Measurements from ENCODE around the gene RNASE3. TPM values are rescaled to one million over a fixed set of nuclear protein-coding genes. Genes with fewer than 3 reads are reported as not detected.

Gene RNASE3
- total RNA-seq, 1 experiment from 2014 or later, result not detected

- CTCF ChIA-PET, result interaction anchor here (2.1 kb wide), 1 partner anchor 36 kb away, joined by 6 read pairs; no protein-coding TSS in a partner anchor
These were observed 44.3 kb downstream of the RNASE3 start for GRCh38 chr14:20935303-20935984.

More at GRCh38 chr14:20935303-20935984, 44.3 kb downstream of the RNASE3 start:
- no TSS peak for BruUV-seq (replicated peaks)
- ChIA-PET RAD21 (ENCODE audit: low non-redundant PET in 1 of 2, low total read pairs in 2 of 2, uncharacterized antibody in 2 of 2, unreplicated experiment in 2 of 2) (no interaction called here), POLR2A (no interaction called here)
- Histone ChIP-seq H3K27me3 (ENCODE audit: insufficient read depth, low read length) (peaks cover 22% of the 10 kb centered on the region; the same call in 1 of the 2 replicates), H3K36me3 (ENCODE audit: control insufficient read depth in 1 of 2, insufficient read depth in 2 of 2, low read length in 2 of 2) (no peaks in the 10 kb centered on the region), H3K9me3 (ENCODE audit: control insufficient read depth in 1 of 2, insufficient read depth in 1 of 2, low read depth in 1 of 2, low read length in 2 of 2) (no peaks in the 10 kb centered on the region), H3K79me2 (ENCODE audit: insufficient read depth, low read length) (no peaks in the 10 kb centered on the region), H3K27ac (ENCODE audit: low read depth, low read length) (no peak overlapping the region), H3K9me2 (ENCODE audit: insufficient read depth) (no peaks in the 10 kb centered on the region), H2AFZ (ENCODE audit: low read depth, low read length, poor library complexity, severe bottlenecking) (no peak overlapping the region), H3K4me1 (ENCODE audit: control insufficient read depth in 1 of 2, insufficient read depth in 2 of 2, low read length in 2 of 2) (no peaks in the 10 kb centered on the region), H3K9ac (ENCODE audit: low read length) (no peak overlapping the region), H3K4me2 (ENCODE audit: low read length) (no peak overlapping the region), H4K20me1 (ENCODE audit: insufficient read depth) (no peaks in the 10 kb centered on the region), H3K4me3 (replicated peaks in 1 of 2; ENCODE audit: low read depth in 1 of 2, low read length in 2 of 2) (no peak overlapping the region)
- ATAC-seq (no peak), DNase-seq (ENCODE audit: low read depth, low spot score) (no peak)
- intact Hi-C loops (cut with micrococcal nuclease), result loop anchor here (10.0 kb wide), 1 partner anchor 231 kb away; no protein-coding TSS in a partner anchor
- TF ChIP-seq EGR1 (IDR thresholded peaks at IDR 0.05; ENCODE audit: low read depth) (no peak), YY1 (IDR thresholded peaks at IDR 0.05; ENCODE audit: extremely low read depth, insufficient replicate concordance, low read depth, low read length) (no peak), SP1 (IDR thresholded peaks at IDR 0.05; ENCODE audit: low read depth) (no peak), ZFX (IDR thresholded peaks at IDR 0.05) (no peak), MAX (IDR thresholded peaks at IDR 0.05) (no peak), CBX3 (IDR thresholded peaks at IDR 0.05; ENCODE audit: low read depth) (no peak), POLR2A (IDR thresholded peaks at IDR 0.05; ENCODE audit: borderline replicate concordance, extremely low read depth, insufficient read depth, insufficient read length) (no peak), SIN3A (IDR thresholded peaks at IDR 0.05; ENCODE audit: low read depth) (no peak), JUND (IDR thresholded peaks at IDR 0.05) (no peak), CTCF (IDR thresholded peaks at IDR 0.05 in 2 of 3, conservative IDR thresholded peaks at IDR 0.05 in 1 of 3; ENCODE audit: borderline replicate concordance in 1 of 3, insufficient read depth in 1 of 3, low read depth in 2 of 3, low read length in 2 of 3) (no peak), ZBTB33 (IDR thresholded peaks at IDR 0.05; ENCODE audit: extremely low read depth, insufficient replicate concordance, low read length) (no peak), ELF1 (IDR thresholded peaks at IDR 0.05; ENCODE audit: borderline replicate concordance, low read depth) (no peak), REST (IDR thresholded peaks at IDR 0.05; ENCODE audit: low read depth) (no peak), SRF (IDR thresholded peaks at IDR 0.05; ENCODE audit: low read depth) (no peak), CEBPB (IDR thresholded peaks at IDR 0.05; ENCODE audit: low read depth) (no peak), EZH2 (IDR thresholded peaks at IDR 0.05) (no peak)

Data from HCT116 (cell line).